AG09309 (cell line): Measurements from ENCODE around the gene MICAL3.

Source experiments
- DNase-seq: peaks from one replicate; pipeline ENCODE4 v3.0.0-alpha.2; 2010; ENCODE audit warnings: low read depth
- H3K4me3 ChIP-seq: 2 replicates; pipeline ENCODE4 v1.5.1; 2011; ENCODE audit warnings: mild to moderate bottlenecking, low read depth, low read length, moderate library complexity; ENCODE audit not compliant: control insufficient read depth
- TF ChIP-seq, protein P1 (sequence below): IDR thresholded peaks from 2 replicates; pipeline ENCODE4 v1.5.1; 2011; ENCODE audit warnings: mild to moderate bottlenecking, low read depth, low read length, inconsistent platforms; ENCODE audit not compliant: insufficient read depth, control insufficient read depth; ENCODE audit errors: missing control alignments

The MICAL3 gene

DNA sequence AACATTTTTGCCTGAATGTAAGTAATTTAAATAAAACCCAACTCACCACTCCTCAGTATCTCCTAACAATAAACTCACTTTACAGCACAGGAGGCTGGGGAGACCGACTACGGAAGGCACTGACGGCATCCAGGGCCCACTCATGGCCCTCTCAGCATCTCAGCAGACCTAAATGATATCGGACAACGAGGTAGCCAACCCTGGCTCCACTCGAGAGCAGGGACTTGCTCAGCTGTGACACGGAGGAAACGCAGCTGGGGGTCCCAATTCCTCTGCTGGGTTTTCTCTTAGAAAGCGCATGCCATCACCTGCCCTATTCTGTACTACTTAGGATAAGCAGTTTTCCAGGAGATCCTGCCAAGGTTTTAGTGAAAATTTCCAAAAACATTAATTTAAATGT, 141.0 kb downstream of the MICAL3 start:
- DNase-seq, result no peak
- TF ChIP-seq, protein P1, sequence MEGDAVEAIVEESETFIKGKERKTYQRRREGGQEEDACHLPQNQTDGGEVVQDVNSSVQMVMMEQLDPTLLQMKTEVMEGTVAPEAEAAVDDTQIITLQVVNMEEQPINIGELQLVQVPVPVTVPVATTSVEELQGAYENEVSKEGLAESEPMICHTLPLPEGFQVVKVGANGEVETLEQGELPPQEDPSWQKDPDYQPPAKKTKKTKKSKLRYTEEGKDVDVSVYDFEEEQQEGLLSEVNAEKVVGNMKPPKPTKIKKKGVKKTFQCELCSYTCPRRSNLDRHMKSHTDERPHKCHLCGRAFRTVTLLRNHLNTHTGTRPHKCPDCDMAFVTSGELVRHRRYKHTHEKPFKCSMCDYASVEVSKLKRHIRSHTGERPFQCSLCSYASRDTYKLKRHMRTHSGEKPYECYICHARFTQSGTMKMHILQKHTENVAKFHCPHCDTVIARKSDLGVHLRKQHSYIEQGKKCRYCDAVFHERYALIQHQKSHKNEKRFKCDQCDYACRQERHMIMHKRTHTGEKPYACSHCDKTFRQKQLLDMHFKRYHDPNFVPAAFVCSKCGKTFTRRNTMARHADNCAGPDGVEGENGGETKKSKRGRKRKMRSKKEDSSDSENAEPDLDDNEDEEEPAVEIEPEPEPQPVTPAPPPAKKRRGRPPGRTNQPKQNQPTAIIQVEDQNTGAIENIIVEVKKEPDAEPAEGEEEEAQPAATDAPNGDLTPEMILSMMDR, result no peak
- no peak overlapping the region for H3K4me3 ChIP-seq

DNA sequence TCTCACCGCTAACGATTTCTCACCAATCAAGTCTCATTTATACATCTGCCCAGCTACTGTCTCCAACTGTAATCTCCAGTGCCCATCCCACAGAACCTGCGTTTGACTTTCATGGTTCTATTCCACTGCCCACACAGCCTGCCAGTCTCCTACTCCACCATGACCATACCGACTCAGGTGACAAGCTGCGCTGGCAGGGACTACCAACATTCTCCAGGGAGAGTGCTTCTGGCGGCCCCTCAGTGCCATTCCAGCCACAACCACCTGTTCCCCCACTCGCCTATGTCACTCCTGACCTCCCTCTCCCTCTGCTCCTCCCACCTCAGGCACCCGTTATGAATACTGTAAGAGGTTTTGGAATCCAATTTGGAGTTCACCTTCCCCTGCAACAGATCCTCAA, 141.6 kb downstream of the MICAL3 start:
- TF ChIP-seq, protein P1, result no peak
- DNase-seq, result no peak
- H3K4me3 ChIP-seq, result no peak overlapping the region

DNA sequence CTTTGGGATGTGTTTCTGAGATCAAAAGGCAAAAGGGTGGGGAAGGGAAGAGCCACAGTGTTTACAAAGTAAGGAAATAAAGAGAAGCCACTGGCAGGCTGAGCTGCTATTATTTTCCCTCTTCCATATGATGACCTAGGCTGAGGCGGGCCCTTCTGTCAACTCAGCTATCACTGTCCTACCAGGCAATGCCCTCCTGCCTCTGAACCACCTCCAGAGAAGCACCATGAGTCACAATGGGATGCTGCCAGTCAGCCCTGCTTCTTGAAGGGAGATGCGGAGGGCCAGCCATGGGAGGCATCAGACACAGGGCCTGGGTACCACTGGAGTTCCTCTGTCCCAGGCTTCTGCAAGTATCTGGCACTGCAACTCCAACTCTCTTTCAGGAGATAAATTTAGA, 142.2 kb downstream of the MICAL3 start:
- DNase-seq, result no peak
- TF ChIP-seq, protein P1, result no peak
- H3K4me3 ChIP-seq, result no peak overlapping the region

DNA sequence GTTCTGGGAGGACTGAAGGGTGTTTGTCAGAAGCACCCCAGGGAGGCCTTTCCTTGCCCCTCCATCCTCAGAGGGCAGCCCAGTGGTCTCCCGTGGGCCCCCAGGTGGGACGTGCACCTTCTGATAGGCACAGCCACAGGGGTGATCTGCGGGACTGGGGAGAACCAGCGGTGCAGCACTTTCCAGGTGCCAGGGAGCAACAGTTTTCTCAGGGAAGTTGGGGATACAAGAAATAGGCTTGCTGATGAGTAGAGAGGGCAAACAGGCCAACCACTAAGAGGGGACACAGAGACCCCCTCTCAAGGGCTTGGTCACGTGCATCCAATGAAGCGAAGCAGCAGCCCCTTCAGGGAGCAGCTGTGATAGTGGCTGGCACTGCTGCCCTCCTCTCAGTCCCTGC, 143.0 kb downstream of the MICAL3 start:
- TF ChIP-seq, protein P1, result no peak
- no peak overlapping the region for H3K4me3 ChIP-seq
- DNase-seq, result no peak

DNA sequence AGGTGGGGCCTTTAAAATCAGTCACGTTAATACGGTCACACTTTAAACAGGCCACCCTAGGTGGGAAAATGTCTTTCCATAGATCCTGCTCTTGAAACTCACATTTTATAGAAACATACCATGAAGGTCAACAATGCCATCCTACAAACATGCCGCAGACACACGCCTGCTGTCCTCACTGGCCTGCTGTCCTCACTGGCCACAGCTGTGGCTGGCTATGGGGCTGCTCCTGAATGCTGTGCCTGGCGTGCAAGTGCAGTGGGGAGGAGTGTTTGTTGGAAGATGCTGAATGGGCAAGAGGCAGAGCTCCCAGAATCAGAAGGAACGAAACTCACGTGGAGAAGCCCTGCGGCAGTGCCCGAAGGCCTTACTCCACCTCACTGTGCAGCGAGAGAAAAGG, 143.9 kb downstream of the MICAL3 start:
- no peak for DNase-seq
- no peak overlapping the region for H3K4me3 ChIP-seq
- TF ChIP-seq, protein P1, result no peak

DNA sequence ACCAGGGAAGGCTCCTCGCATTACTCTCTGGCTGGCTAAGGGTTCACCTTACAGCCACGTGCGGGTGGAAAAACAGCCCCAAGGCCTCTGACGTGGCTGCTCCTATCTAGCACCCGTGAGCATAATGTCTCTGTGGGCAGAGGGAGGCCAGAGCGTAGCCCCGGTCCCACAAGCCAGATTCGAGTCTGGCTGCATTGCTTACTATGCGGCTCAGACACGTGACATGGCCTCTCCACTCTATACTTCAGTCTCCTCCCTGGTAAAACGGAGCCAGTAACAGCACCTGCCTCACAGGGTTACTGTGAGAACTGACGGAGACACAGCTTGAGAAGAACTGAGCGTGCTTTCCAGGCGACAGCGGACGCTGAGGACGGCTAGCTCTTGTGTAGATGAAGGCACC, 144.3 kb downstream of the MICAL3 start:
- no peak overlapping the region for H3K4me3 ChIP-seq
- TF ChIP-seq, protein P1, result no peak
- DNase-seq, result no peak

DNA sequence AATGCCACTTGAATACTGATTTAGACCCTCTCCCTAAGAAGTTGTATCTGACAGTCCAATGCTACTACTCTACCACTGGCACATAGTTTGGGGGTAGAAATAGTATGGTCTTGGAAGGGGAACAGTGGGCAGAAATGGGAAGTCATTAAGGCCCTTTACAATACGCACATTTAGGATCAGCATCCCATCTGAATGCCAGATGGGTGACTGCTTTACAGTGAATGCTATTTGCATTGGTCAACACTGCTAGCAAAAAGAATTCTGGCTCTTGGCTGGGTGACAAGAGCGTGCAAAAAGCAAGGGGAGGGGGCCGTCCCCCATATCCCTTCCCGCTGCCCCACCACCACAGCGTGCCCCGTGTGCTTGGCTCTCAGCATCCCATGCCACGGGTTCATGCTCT, 145.4 kb downstream of the MICAL3 start:
- TF ChIP-seq, protein P1, result no peak
- DNase-seq, result no peak
- H3K4me3 ChIP-seq, result no peak overlapping the region
